Activated T-cell treated with anti-CD3 and anti-CD28 coated beads, Interleukin-2, amount 50 U/mL, for 24 hours (primary cell): ENCODE measurements around the gene NACA.
"Not testable (repeated sequence)": the region's sequence is repeated elsewhere in the genome, so short reads cannot be mapped to it uniquely, and the experiment has no call there.

Source experiments
- DNase-seq: peaks from one replicate; pipeline ENCODE4 v3.0.0-alpha.2; 2020
- H3K27ac Mint-ChIP-seq: 2 replicates; pipeline ENCODE4 v1.8.0; 2020; ENCODE audit warnings: mild to moderate bottlenecking, mixed read lengths
- H3K27me3 Mint-ChIP-seq: 2 replicates; pipeline ENCODE4 v1.8.0; 2020; ENCODE audit warnings: mixed read lengths
- H3K36me3 Mint-ChIP-seq: 2 replicates; pipeline ENCODE4 v1.8.0; 2020; ENCODE audit warnings: low read depth, mixed read lengths
- H3K4me1 Mint-ChIP-seq: 2 replicates; pipeline ENCODE4 v1.8.0; 2020; ENCODE audit warnings: low read depth, mixed read lengths
- H3K4me3 Mint-ChIP-seq: 2 replicates; pipeline ENCODE4 v1.8.0; 2020; ENCODE audit warnings: mild to moderate bottlenecking, moderate library complexity, mixed read lengths
- H3K9me3 Mint-ChIP-seq: 2 replicates; pipeline ENCODE4 v1.8.0; 2020; ENCODE audit warnings: mixed read lengths

Gene NACA

GRCh38 chr12:56724972-56725722 is at the start of gene NACA:
TSS of gene NACA (minus strand) at chr12:56725299. CDS start at chr12:56724521, 778 bp downstream.
- H3K4me3 Mint-ChIP-seq = peak within 1 kb of the TSS; percentile 98
- DNase-seq = peak; percentile 96
- H3K36me3 Mint-ChIP-seq = peaks cover 96% of the 10 kb centered on the region
- peak within 1 kb of the TSS; percentile 99 for H3K27ac Mint-ChIP-seq
- no peaks in the 10 kb centered on the region for H3K27me3 Mint-ChIP-seq
- peaks cover 43% of the 10 kb centered on the region for H3K4me1 Mint-ChIP-seq
- no peaks in the 10 kb centered on the region for H3K9me3 Mint-ChIP-seq

- Mint-ChIP-seq H3K9me3 (no peaks in the 10 kb centered on the region), H3K4me1 (no peaks in the 10 kb centered on the region), H3K27ac (no peak overlapping the region), H3K4me3 (no peak overlapping the region), H3K36me3 (no peaks in the 10 kb centered on the region), H3K27me3 (no peaks in the 10 kb centered on the region)
- DNase-seq = no peak
Observed at GRCh38 chr12:56773113-56773512, 48.0 kb upstream of the NACA start.

GRCh38 chr12:56772625-56773024 is 47.5 kb upstream of the NACA start:
- Mint-ChIP-seq H3K4me3 (no peak overlapping the region), H3K27me3 (no peaks in the 10 kb centered on the region), H3K27ac (no peak overlapping the region), H3K36me3 (no peaks in the 10 kb centered on the region), H3K9me3 (no peaks in the 10 kb centered on the region), H3K4me1 (no peaks in the 10 kb centered on the region)
- no peak for DNase-seq

- no peaks in the 10 kb centered on the region for H3K9me3 Mint-ChIP-seq
- DNase-seq = no peak
- H3K27me3 Mint-ChIP-seq = no peaks in the 10 kb centered on the region
- no peak overlapping the region for H3K4me3 Mint-ChIP-seq
- H3K4me1 Mint-ChIP-seq = no peaks in the 10 kb centered on the region
- H3K27ac Mint-ChIP-seq = no peak overlapping the region
- no peaks in the 10 kb centered on the region for H3K36me3 Mint-ChIP-seq
Observed at GRCh38 chr12:56769868-56770267, 44.8 kb upstream of the NACA start.

GRCh38 chr12:56768424-56768823 is 43.3 kb upstream of the NACA start:
- Mint-ChIP-seq H3K9me3 (no peaks in the 10 kb centered on the region), H3K4me1 (no peaks in the 10 kb centered on the region), H3K4me3 (no peak overlapping the region), H3K36me3 (no peaks in the 10 kb centered on the region), H3K27me3 (no peaks in the 10 kb centered on the region), H3K27ac (no peak overlapping the region)
- no peak for DNase-seq

- Mint-ChIP-seq H3K27ac (no peak overlapping the region), H3K36me3 (no peaks in the 10 kb centered on the region), H3K27me3 (no peaks in the 10 kb centered on the region), H3K4me3 (no peak overlapping the region), H3K4me1 (no peaks in the 10 kb centered on the region), H3K9me3 (no peaks in the 10 kb centered on the region)
- DNase-seq = no peak
Observed at GRCh38 chr12:56766535-56766934, 41.4 kb upstream of the NACA start.

GRCh38 chr12:56763753-56764657 is 38.9 kb upstream of the NACA start:
- no peak for DNase-seq
- Mint-ChIP-seq H3K9me3 (no peaks in the 10 kb centered on the region), H3K27me3 (no peaks in the 10 kb centered on the region), H3K4me3 (no peak overlapping the region), H3K36me3 (no peaks in the 10 kb centered on the region), H3K27ac (no peak overlapping the region), H3K4me1 (peaks cover under 1% of the 10 kb centered on the region)

GRCh38 chr12:56761812-56762211 is 36.7 kb upstream of the NACA start:
- H3K4me3 Mint-ChIP-seq = no peak overlapping the region

GRCh38 chr12:56760460-56760859 is 35.4 kb upstream of the NACA start:
- no peak overlapping the region for H3K27ac Mint-ChIP-seq
- H3K4me1 Mint-ChIP-seq = peaks cover 11% of the 10 kb centered on the region
- H3K27me3 Mint-ChIP-seq = no peaks in the 10 kb centered on the region
- DNase-seq = no peak
- H3K36me3 Mint-ChIP-seq = no peaks in the 10 kb centered on the region
- H3K4me3 Mint-ChIP-seq = no peak overlapping the region
- H3K9me3 Mint-ChIP-seq = no peaks in the 10 kb centered on the region

More at GRCh38 chr12:56761812-56762211, 36.7 kb upstream of the NACA start:
- H3K27me3 Mint-ChIP-seq = no peaks in the 10 kb centered on the region
- no peak for DNase-seq
- no peaks in the 10 kb centered on the region for H3K9me3 Mint-ChIP-seq
- H3K4me1 Mint-ChIP-seq = peaks cover 10% of the 10 kb centered on the region
- no peaks in the 10 kb centered on the region for H3K36me3 Mint-ChIP-seq
- H3K27ac Mint-ChIP-seq = no peak overlapping the region

GRCh38 chr12:56759263-56759908 is 34.3 kb upstream of the NACA start:
- Mint-ChIP-seq H3K36me3 (no peaks in the 10 kb centered on the region), H3K9me3 (no peaks in the 10 kb centered on the region), H3K4me1 (peaks cover 14% of the 10 kb centered on the region), H3K27ac (no peak overlapping the region), H3K4me3 (no peak overlapping the region), H3K27me3 (no peaks in the 10 kb centered on the region)
- DNase-seq = no peak

- Mint-ChIP-seq H3K27me3 (no peaks in the 10 kb centered on the region), H3K4me1 (peaks cover 14% of the 10 kb centered on the region), H3K27ac (no peak overlapping the region), H3K4me3 (no peak overlapping the region), H3K36me3 (no peaks in the 10 kb centered on the region), H3K9me3 (no peaks in the 10 kb centered on the region)
- no peak for DNase-seq
Observed at GRCh38 chr12:56758728-56759262, 33.7 kb upstream of the NACA start.

GRCh38 chr12:56757971-56758370 is 32.9 kb upstream of the NACA start:
- H3K9me3 Mint-ChIP-seq, H3K4me3 Mint-ChIP-seq, DNase-seq, H3K36me3 Mint-ChIP-seq, H3K27me3 Mint-ChIP-seq, H3K27ac Mint-ChIP-seq: not testable (repeated sequence)
- peaks cover 14% of the 10 kb centered on the region for H3K4me1 Mint-ChIP-seq

GRCh38 chr12:56753566-56753965 is 28.5 kb upstream of the NACA start:
- Mint-ChIP-seq H3K27ac (peak overlapping the region; percentile 49), H3K36me3 (peaks cover 34% of the 10 kb centered on the region), H3K4me1 (peaks cover 31% of the 10 kb centered on the region), H3K27me3 (no peaks in the 10 kb centered on the region), H3K4me3 (peak overlapping the region; percentile 25), H3K9me3 (no peaks in the 10 kb centered on the region)
- no peak for DNase-seq
